GM18507 (cell line): Measurements from ENCODE around the gene ELOF1.

ENCODE experiments used
- DNase-seq: peaks from one replicate; pipeline ENCODE4 v3.0.0; 2011; ENCODE audit warnings: low read depth; ENCODE audit not compliant: insufficient read length; ENCODE audit errors: extremely low spot score
- FAIRE-seq: peaks from 2 replicates; lab custom pipeline; 2011; peaks lifted over from hg19 to GRCh38; lab: Jason Lieb, UNC

Gene ELOF1

DNA sequence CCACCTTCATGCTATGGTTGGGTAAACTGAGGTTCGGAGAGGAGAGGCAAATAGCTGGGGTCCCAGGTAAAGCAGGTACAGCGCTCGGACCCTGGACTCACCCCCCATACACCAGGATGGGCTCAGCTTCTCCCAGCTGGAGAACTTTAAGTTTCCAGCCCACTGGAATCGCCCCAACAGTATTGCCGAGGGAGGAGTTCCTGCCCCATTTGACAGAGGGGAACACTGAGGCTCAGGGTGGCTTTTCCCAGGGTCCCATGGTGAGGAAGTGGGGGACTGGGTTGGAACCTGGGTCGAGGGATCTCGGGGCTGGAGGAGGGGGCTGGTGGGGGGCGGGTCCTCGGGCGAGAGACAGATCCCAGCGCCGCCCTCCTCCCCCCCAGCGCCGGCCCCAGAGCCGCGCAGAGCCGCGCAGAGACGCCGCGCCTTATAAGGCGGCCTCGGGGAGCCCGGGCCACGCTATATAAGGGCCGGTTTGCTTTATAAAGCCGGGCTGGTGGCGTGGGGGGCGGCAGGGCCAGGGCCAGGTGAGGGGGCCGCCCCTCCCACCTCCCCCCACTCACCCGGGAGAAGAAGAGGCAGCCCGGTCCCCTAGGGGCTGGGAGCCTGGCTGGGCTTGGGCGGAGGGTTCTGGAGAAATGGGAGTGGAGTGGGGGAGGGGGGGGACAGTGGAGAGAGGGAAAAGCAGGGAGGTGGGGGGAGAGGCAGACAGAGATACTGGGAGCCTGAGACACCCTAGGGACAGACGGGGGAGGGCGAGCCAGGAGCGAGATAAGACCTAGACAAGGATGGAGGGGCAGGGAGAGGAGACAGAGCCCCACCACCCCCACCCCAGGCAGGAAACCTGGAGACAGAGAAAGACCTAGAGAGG lies 19.3 kb downstream of the ELOF1 start:
- DNase-seq: no peak
- FAIRE-seq: no peak

DNA sequence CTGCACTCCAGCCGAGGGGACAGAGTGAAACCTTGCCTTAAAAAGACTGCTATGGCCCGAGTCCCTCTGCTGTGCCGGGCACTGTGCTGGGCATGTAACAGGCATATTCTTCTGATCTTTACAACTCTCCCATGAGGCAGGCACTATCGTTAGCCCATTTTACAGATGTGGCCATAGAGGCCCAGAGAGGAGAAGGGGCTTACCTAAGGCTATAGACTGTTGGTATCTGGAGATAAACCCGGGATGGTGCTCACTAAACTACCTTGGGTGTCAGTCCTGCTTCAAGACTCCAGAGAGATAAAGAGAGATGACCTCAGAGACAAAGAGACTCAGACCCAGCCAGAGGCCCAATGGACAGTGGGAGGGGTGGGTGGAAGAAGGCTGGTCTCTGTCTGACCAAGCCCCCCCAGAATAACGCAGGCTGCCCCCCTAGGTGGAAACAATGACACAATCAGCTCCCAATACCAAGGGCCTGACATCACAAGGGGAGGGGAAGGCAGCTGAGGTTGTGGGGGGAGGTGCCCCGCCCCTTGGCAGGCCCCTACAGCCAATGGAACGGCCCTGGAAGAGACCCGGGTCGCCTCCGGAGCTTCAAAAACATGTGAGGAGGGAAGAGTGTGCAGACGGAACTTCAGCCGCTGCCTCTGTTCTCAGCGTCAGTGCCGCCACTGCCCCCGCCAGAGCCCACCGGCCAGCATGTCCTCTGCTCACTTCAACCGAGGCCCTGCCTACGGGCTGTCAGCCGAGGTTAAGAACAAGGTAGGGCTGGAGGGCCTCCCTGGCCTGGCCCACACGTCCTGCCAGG lies 20.6 kb downstream of the ELOF1 start, which contains the start of gene CNN1:
CNN1 (plus strand) TSS at position 620 of the 805 bp plus-strand sequence; CDS start at position 697, 77 bp downstream.
- DNase-seq (no peak), FAIRE-seq (no peak)

GRCh38 chr19:11535792-11536595 lies 23.0 kb downstream of the ELOF1 start:
- DNase-seq: peak; percentile 86
- FAIRE-seq: peak; percentile 83

GRCh38 chr19:11534948-11535347 lies 24.1 kb downstream of the ELOF1 start:
- no peak for FAIRE-seq
- no peak for DNase-seq

- FAIRE-seq: no peak
- DNase-seq: no peak
These were observed 24.5 kb downstream of the ELOF1 start for GRCh38 chr19:11534538-11534937.

GRCh38 chr19:11530432-11530831 lies 28.6 kb downstream of the ELOF1 start:
- FAIRE-seq (no peak), DNase-seq (no peak)

DNA sequence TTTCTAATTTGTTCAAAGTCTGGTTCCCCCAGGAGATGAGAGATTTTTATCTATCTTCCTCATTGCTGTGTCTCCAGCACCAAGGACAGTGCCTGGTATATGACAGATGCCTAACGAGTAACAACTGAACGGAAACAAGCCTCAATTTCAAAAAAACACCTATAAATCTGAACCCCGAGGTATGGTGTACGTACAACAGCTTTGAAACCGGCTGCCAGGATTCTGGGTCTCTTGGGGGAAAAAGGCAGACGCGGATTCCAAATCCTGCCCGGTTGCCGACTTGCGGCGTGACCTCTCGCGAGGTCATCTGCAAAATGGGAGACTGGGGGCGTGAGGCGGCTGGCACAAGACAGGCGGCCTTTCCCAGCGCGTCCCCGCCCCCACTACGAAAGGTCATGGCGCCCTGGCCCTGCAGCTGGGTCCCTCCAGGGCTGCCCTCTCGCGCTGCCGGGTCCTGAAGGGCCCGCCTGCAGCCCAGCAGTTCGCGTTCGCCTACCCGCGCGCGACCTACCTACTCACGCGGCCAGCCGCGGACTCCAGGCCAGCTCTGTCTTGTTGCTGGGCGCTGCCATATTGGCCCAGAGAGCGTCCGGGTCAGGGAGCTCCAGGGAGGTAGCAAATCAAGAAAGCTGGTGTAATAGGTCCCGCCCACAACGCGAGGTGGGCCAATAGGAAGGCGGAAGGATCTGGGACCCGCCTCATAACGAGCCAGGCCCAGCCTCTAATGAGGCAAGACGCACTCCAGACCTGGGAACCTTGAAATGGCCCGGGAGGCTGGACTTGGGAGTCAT lies 30.3 kb downstream of the ELOF1 start, which contains the start of gene ECSIT:
ECSIT (minus strand) TSS at position 584 of the 791 bp plus-strand sequence. CDS start 9,964 bp downstream, outside the sequence.
- FAIRE-seq (peak; percentile 98), DNase-seq (peak; percentile 94)

GRCh38 chr19:11519138-11519537 lies 39.9 kb downstream of the ELOF1 start:
- FAIRE-seq (no peak), DNase-seq (no peak)

DNA sequence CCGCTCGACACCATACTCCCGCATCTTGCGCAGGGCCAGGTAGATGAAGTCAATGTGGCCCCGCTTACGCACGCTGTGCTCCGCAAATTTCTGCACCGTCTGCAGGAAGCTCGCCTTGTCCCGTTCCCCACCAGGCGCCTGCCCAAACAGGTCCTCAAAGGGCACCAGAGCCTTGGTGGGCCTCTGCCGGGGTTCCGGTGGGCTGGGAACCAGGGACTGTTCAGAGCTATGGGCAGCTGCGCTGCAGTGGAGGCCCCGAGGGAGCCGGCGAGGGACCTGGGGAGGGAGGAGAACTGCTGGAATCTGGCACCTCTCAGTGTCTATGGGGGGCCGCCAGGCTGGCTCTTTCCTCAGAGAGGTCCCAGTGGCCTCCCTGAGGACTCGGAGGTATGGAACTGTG lies 45.1 kb downstream of the ELOF1 start:
- no peak for DNase-seq
- no peak for FAIRE-seq

- DNase-seq: no peak
- FAIRE-seq: no peak
These were observed 48.6 kb downstream of the ELOF1 start for GRCh38 chr19:11510444-11510843.

GRCh38 chr19:11507370-11508078 lies 51.5 kb downstream of the ELOF1 start:
- DNase-seq (no peak), FAIRE-seq (no peak)

DNA sequence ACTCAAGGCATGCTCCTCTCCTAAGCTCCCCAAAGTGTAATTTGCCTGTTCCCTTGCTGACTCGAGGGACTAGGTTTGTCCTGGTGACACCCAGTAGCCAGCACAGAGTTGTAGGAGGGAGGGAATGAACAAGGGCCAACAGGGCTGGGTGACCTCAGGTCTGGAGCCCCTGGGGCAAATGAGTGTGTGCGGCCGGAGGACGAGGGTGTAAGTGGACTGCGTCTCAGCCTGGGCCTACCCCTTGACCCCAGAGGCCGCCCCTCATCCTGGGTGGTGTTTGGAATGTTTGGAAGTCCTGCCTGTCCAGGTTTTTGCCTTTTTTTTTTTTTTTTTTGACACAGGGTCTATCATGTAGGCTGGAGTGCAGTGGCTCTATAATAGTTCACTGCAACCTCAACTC lies 52.1 kb downstream of the ELOF1 start:
- no peak for FAIRE-seq
- DNase-seq: no peak

DNA sequence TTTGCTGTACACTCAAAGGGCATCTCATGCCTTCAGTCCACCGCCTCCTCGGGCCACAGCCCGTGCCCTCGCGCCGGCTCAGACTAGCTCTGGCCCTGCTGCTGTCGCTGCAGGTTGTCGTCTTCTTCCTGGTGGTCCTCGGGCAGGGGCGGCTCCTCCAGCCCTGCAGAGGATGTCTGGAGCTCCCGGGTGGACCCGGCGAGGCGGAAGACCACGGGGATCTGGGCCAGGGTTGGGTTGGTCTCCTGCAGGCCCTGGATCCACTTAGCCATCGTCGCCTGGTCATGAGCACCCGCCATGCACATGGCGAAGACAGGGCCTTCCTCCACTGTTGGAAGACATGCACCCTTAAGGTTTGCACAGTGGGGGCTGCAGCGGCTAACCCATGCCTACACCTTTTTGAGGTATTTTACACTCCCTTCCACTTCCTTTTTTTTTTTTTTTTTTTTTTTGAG lies 52.9 kb downstream of the ELOF1 start:
- no peak for FAIRE-seq
- DNase-seq: no peak

- DNase-seq: peak; percentile 97
- no peak for FAIRE-seq
These were observed 53.4 kb downstream of the ELOF1 start, which contains the start of gene ZNF653 for GRCh38 chr19:11505504-11506100. Gene ZNF653 (minus strand): TSS chr19:11505839. CDS start chr19:11505786, 53 bp downstream.

- peak; percentile 96 for FAIRE-seq
These were observed 54.0 kb downstream of the ELOF1 start for GRCh38 chr19:11505032-11505503.

GRCh38 chr19:11504502-11505031 lies 54.5 kb downstream of the ELOF1 start:
- no peak for FAIRE-seq
- no peak for DNase-seq

More at GRCh38 chr19:11505032-11505503, 54.0 kb downstream of the ELOF1 start:
- peak; percentile 97 for DNase-seq
